NCI-H82 treated with DMSO at 0.1 percent for 48 hours (cell line): ENCODE data around the gene COL13A1.

Source experiments
- DNase-seq: peaks from one replicate; lab custom pipeline; 2025; ENCODE audit not compliant: unreplicated experiment; lab: John Stamatoyannopoulos, UW

The COL13A1 gene

DNA sequence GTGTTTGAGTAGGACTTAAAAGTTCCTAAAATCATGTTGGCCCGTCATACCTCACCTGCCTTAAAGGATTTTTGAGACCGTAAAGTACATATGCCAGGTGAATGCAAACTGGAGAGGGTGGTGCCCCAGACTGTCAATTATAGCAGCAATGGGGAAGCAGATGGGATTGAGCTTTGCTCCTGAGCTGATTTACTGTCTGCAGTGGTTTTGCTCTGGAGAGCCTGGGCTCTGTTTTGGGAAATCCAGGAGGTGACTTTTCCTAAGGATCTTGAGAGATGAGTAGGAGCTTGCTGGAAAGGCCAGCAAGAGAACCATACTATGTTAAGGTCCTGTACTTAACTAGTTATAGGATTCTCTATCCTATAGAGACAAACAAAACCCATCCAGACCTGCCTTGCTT lies 43.0 kb downstream of the COL13A1 start:
- DNase-seq: no peak

DNA sequence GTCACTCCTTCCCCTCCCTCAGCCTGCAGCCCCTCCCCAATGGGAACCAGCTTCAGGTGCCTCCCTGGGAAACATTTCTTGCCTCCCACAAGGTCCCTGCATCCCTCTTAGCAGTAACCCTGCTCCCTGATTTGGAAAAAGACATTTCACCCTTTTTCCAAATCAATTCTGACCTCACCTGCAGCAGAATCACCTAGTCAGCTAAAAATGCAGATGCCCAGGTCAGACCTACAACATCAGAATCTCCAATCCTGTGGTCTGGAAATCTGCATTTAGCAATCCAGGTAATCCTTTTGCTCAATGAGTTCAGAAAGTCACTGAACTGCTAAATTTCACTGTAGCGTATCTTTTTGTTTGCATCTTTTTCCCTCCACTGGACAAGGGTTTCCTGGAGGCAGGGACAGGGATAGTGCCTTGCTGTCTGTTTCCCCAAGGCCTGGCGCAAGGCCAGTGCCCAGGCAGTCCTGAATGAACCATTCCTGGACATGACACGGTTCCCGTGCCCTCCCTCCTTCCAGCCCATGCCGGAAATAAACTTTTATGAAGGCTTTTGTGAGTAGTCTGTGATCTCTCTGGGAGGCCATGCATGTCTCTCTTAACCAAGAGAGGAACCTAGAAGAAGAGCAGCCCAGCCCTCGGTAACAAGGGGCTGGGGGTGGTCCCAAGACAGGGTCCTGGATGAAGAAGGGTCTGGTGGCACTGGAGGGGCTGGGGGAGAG lies 44.0 kb downstream of the COL13A1 start:
- DNase-seq: no peak

DNA sequence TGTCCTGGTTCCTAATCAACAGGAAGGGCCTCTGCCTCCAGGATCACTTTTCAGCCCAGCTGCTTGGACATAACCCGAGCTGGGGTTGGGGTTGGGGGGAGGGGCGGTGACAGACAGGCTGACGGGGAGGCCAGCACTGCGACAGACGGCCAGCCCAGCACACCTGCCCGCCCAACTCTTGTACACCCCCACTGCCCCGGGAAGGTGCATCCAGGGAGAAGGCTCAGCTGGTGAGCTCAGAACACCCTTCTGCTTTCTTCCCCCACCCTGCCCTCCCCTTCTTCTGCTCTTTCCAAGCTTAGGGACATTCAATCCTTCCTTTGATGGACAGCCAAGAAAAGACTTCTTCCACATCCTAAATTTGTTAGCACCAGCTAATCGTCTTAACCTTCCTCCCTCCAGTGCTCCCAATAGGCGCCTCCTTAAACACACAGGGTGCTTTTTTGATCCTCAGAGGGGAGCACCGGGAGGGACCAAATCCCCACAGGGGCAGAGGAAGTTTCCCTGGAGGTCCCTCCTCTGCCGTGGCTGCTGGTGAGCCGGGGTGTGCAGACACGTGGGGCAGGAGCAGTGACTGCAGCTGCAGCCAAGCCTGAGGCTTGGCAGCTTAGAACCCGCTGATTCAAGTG lies 44.7 kb downstream of the COL13A1 start:
- peak; percentile 59 for DNase-seq

DNA sequence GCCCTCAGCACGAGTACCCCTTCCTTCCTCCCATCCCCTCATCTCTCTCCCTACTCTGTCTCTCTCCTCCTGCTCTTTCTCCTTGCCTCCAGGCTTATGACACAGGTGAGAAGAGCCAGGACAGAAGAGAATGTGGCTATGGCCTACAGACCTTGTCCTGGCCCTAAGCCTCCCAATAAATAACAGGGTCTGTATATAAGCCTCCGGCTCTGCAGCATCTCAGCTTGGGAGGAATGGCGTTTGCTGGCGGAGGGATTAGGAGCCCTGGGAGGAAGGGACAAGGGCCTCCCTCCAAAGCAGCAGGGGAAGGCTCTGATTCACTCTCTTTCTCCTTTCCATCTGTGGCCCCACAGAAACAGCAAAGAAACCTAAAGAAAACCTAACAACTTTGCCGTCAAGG lies 45.8 kb downstream of the COL13A1 start:
- peak; percentile 11 for DNase-seq

DNA sequence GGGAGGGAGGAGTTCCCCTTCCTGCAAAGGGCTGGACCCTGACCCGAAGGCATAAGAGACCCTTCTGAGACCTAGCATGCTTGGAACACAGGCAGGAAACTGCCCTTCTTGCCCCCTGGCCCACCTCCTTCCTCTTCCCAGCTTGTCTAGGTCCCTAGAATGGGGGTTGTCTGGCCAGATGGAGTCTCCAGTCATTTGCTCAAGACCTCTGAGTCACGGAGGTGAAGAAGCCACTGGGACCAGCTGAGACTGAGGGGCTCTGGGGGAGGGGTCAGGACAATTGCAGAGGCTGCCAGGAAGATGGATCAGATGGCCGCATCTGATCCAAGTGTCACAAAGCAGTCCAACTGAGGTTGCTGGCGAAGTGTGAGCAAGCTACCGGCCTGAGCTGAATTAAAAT lies 46.2 kb downstream of the COL13A1 start:
- DNase-seq: no peak

DNA sequence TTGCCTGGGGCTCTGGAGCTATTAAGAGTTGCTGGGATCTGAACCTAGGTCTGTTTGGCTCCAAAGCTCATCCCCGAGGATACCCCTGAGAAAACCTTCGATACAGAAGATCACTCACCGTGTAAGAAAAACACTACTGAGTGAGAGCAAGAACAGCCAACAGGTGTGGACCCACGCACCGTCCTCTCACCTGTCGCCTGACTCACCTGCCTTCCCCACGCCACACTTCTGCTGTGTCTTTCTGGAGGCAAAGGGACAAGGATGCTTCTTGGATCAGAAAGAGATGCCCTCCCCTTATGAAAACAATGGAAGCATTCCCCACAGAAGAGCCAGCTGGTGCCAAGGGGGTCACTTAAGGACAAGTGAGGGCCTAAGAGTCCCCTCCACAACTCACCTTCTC lies 46.7 kb downstream of the COL13A1 start:
- DNase-seq: no peak

DNA sequence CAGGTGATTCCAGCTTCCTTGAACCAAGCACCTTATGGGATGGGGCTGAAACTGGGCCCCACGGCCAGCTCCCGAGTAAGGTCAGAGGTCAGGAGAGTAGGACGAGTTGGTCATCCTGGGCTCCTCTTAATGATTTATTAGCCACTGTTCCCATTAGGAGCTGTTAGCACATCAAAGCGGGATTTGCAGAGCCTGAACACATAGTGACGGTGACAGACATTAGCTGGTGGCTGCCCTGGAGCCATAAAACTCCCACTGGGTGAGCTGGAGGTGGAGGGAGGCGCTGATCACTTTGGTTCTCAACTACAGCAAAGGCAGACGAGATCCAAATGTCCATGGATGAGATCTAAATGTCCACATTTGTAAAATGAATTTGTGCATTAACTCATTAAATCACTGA lies 48.1 kb downstream of the COL13A1 start:
- no peak for DNase-seq

DNA sequence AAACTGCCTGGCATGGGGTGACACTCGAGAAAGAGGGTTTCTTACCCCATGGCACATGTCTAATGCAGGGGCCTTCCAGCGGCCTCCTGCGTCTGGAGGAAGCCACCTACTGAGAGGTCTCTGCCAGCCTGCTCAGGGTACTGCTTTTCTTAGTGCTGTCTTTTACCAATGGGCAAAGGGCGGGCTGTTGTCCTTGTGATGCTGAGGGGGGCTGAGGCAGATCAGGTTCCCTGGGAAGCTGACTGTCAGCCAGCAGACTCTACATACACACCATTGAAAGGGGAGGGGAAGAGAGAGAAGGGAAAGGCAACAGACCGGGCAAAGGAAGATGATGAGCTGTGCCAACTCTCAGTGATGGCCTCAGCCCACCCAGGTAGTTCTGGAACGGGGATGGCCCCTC lies 48.7 kb downstream of the COL13A1 start:
- DNase-seq: no peak

DNA sequence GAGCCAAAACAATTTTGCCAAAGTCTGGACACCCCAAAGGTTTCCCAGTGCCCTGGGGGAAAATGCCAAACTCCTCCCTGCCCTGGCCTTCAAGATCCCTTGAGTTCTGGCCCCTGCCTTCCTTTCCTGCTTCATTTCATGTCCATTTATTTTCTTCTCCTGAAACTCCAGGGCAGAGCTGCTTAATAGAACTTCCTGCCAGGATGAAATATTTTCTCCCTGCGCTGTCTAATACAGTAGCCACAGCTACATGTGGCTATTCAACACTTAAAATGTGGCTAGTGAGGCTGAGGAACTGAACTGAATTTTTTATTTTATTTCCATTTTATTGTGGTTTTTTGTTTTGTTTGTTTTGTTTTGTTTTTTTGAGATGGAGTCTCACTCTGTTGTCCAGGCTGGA lies 49.6 kb downstream of the COL13A1 start:
- no peak for DNase-seq

DNA sequence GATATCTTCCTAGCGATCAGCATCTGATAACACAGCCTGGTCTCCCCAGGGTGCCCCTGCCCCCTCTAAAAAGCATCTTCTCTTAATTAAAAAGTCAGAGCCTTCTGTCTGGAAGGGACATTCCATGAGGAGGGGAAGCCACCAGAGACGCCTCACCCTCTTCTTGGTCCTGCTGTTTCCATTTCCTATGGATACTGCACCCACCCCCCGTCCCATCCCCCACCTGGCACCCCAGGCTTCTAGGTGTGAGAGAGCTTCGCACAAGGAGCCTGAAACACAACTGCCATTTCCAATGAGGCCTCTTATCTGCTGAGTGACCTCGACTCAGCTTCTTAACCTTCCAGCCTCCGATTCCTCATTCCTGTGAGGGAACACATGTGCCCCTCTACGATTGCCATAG lies 51.4 kb downstream of the COL13A1 start:
- no peak for DNase-seq

DNA sequence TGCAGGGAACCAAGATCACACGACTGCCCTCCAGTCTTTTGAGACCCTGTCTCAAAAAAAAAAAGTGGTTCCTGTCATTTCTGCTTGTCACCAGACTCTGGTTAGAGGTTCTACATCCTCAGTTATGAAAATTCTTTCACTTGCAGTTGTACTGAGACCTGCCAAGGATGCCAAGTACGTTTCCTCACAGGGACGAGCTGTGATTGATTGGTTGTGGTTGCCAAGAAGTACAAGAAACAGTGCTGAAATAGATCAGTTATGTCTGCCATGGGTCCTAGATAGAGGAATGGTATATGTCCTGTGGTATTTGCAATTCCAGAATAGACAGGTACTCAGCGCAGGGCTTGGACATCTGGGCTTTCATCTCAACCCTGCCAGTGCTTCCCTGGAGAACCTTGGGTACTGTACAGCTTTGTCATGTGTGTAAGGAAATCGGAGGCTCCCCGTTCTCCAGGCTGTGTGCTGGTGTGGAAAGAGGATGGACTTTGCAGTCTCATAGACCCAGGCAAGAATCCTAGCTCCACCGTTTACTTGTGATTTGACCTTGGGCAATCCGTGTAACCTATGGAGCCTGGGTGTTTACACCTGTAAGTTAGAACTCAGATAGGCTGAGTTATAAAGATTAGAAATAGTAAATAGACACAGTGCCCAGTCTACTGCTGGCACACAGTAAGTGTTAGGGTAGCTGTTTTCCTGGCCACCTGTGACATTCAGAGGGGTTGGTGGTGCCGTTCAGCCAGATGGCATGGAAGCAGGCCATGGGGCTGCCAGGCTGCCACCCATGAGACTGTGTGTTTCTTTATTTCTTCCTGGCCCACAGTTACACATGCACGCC lies 53.0 kb downstream of the COL13A1 start:
- no peak for DNase-seq

DNA sequence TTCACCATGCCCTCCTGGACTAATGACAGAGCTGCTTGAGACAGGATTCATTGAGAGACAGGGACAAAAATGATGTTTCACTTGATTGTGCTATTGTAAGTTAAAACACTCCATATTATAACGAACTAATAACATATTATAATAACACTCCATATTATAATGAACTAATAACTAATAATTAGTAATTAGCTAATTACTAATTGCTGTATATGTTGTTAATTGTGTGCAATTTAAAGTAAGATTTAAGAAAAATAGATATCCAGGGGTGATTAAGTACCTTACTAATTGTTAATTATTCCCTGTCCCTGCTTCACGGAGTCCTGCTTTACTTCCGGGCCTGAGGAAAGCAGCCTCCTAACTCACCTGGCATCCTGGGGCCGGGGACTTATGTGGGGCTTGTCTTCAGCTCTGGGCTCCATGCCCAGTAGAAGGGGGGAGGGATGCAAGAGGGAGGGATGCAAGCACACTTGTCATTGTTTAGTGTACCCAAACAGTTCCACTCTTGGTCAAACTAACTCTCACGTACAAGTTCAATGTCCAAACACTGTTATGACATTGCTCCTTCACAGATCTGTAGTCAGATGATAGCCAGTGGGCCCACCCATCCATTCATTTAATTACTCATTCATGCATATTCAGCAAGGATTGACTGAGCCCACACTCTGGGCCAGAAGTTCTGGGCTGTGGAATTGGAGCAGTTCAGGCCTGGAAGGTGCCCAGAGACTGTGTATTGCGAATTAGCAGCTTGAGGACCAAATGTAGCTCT lies 53.8 kb downstream of the COL13A1 start:
- DNase-seq: no peak

DNA sequence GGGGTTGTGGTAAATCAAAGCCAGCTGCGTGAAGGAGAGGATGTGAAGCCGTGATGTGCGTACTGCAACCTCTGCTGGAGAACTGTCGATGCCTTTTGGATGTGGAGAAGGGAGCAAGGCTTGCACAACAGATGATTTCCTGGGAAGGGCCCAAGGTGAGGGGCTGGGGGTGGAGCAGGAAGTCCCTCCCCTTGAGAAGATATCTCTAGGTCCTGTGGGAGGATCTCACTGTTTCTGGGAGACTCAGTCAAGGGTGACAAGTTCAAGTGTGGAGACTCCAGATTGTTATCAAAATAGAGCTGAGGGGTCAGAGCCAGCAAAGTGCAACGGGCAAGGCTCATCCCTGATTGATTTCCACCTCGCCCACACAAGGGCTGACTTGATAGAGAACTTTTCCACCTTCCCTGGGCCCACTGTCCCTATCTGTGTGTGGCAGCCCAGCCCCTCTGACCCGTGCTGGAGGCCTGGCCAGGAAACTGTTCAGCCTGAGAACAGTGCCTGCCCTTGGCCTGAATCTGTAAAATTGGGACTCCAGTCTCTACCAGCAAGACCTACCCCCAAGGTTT lies 55.0 kb downstream of the COL13A1 start:
- DNase-seq: no peak

DNA sequence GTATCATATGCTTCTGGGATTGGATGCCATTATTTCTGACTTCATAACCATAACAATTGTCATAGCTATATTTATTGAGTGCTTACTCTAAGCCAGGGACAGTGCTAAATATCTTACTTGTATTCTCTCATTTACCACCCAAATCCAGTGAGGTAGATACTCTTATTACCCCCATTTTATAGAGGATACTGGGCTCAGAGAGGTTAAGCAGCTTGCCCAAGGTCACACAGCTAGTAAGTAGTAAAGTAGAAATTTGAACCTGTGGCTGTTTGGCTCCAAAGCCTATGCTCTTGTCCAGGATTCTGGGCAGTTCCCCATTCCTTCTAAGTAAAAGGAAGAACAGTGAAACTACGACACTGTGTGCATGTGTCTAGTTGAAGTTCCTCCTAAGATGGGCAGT lies 56.5 kb downstream of the COL13A1 start:
- no peak for DNase-seq

DNA sequence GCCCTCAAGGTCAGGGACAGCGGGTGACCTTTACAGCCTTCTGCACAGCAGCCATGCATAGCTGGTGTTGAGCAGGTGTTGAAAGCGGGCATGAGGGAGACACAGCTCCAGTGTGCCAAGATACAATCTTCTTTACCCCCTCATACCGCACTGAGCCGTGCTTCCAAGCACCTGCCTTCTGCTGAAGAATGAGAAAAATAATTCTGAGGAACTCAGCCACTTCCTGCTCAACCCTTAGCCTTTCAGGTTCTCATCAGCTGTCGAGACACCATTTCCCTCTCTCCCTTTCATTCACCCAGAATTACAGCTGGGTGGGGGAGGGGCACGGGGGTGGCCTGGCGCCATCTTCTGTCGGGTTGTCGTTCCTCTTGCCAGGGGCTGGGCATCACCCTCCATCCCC lies 58.6 kb downstream of the COL13A1 start:
- DNase-seq: no peak

DNA sequence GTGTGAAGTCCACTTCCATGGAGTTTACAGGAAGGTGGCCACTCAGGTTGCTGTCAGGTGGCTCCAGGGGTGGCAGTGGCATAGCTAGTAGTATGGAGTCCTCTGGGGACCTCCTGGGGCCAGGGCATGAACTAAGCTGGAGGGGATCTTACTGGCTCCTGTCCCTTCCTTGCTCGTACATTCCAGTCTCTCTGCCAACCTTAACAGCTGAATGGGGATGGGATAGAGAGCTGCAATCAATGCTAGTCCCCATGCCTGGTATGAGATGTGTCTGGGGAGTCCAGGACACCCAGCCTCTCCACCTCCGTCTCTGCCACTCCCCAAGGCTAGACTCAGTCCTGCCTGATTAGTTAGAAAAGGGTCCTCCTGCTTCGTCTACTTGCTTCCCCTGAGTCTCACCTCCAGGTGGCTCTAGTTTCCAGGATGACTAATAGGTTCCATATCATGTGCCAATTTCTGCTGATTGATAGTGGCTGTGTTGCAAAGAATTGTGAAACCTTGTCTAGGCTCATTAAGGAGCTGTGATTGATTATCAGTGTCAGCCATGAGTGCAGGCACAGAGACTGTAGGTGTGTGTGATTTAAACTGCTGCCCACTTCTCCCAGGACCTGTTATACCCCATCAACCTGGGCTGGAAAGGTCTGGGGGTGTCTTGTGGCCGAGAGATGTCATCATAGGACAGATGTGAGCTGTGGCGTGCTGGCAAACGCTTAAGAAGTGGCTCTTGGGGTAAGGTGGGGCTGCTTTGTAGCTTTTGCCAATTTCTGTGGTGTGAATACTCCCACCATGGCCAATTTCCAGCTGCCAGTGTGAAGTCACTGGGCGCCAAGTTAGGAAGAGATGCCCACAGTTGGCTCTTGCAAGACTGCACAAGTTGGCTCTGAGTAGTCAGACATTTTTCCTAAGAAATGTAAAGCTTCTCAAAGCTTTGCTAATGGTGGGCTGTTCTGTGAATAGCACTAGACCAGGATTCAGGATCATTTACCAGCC lies 59.8 kb downstream of the COL13A1 start:
- no peak for DNase-seq

DNA sequence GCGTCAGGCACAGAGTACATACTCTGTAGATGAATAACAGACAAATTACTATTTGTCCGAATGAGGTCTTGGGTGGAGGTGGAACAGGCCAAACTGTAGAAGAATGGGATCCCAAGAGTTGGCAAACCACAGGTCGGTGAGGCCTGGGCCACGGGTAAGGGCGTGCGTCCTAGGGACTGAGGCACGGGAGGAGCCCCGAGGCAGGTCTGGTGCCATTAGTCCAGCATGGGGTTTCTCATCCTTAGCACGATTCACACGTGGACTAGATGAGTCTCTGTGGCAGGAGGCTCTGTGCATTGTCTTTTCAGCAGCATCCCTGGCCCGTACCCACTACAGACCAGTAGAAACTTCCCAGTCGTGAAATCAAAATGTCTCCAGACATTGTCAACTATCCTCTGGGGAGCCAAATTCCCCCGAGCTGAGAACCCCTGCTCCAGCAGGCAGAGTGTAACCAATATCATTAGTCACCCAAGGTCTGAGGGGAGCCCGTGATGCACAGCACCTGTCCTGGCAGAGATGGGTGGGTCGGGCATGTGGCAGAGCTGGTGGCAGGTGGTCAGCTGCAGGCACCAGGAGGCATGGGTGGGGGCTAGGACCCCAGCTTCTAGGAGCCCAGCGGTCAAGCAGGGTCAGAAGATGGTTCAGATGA lies 61.3 kb downstream of the COL13A1 start:
- no peak for DNase-seq

DNA sequence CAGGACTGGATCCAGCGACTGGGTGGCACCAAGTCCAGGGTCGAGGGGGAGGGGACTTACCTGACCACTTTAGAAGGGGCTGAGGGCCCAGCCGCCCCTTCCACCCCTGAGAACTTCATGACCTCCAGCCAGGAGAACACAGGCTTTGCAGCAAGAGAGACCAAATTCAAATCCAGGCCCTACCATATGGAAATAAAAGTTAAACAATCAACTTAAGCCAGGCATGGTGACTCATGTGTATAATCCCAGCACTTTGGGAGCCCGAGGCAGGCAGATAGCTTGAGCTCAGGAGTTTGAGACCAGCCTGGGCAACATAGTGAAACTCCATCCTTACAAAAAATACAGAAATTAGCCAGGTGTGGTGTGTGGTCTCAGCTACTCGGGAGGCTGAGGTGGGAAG lies 61.9 kb downstream of the COL13A1 start:
- DNase-seq: no peak

DNA sequence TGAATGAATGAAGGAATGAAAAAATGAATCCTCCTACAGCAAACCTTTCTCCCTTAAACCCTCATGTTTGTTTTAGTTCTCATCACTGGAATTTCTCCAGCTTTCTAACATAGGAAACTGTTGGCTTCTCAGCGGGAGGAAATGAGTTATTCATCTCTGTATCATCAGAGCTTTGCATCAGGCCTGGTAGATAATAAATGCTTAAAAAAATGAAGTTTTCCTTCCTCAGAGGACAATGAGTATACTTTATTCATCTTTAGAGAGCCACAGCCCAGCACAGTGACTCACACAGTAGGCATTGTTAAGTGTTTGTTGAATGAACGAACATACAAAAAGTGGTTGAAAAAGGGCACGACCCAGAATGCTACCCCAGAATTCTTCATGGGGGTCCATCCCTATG lies 62.6 kb downstream of the COL13A1 start:
- DNase-seq: no peak
